ENCODE data around the gene ADK. TPM values are rescaled to one million over a fixed set of nuclear protein-coding genes. Genes with fewer than 3 reads are reported as not detected.
"Not testable (repeated sequence)": the region's sequence is repeated elsewhere in the genome, so short reads cannot be mapped to it uniquely, and the experiment has no call there.

Gene ADK
- total and polyA plus RNA-seq, 8 donors, result 44.8 to 68.6 (median 57.5) TPM

DNA sequence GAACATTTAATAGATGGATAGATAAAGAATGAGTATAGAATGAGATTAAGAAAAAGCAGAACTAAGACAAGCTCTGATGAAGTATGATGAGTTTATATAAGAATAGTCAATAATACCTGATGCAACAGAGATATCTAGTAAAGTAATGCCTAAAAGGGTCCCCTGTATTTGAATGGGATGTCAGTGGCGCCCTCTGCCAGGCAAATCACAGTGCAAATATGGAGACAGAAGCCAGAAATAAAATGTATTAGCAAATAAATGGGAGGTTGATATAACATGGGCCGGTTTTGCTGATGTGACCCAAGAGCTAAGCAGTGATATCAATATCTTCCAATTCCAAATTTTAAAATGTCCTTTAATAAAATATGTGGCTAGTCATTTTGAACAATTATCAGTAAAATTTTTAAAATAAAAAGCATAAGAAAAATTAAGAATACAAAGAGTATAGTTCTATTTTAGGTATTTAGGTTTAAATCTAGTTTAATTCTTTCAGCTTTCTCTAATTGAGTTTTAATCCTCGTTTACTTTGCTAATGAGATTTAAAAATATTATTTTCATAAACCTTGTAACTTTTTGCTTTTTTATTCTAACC lies 62.6 kb downstream of the ADK start:
- TF ChIP-seq, protein P1, sequence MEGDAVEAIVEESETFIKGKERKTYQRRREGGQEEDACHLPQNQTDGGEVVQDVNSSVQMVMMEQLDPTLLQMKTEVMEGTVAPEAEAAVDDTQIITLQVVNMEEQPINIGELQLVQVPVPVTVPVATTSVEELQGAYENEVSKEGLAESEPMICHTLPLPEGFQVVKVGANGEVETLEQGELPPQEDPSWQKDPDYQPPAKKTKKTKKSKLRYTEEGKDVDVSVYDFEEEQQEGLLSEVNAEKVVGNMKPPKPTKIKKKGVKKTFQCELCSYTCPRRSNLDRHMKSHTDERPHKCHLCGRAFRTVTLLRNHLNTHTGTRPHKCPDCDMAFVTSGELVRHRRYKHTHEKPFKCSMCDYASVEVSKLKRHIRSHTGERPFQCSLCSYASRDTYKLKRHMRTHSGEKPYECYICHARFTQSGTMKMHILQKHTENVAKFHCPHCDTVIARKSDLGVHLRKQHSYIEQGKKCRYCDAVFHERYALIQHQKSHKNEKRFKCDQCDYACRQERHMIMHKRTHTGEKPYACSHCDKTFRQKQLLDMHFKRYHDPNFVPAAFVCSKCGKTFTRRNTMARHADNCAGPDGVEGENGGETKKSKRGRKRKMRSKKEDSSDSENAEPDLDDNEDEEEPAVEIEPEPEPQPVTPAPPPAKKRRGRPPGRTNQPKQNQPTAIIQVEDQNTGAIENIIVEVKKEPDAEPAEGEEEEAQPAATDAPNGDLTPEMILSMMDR (IDR thresholded peaks at IDR 0.05), result peak in 1 of 2 donors; percentile 30
- peak; percentile 69 for ATAC-seq
- Histone ChIP-seq H3K4me1 (no peaks in the 10 kb centered on the region), H3K27me3 (no peaks in the 10 kb centered on the region), H3K4me3 (no peak overlapping the region), H3K36me3 (peaks cover 0 to 7% of the 10 kb centered on the region in 2 donors), H3K27ac (no peak overlapping the region), H3K9me3 (peaks cover 0 to 2% of the 10 kb centered on the region in 2 donors)
- intact Hi-C loops (cut with DNase I), result no loop called here
- DNase-seq, result peak in 1 of 4 donors; percentile 44

DNA sequence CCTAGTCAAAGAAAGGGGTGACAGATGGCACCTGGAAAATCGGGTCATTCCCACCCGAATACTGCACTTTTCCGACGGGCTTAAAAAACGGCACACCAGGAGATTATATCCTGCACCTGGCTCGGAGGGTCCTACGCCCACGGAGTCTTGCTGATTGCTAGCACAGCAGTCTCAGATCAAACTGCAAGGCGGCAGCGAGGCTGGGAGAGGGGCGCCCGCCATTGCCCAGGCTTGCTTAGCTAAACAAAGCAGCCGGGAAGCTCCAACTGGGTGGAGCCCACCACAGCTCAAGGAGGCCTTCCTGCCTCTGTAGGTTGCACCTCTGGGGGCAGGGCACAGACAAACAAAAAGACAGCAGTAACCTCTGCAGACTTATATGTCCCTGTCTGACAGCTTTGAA lies 66.1 kb downstream of the ADK start:
- ATAC-seq; H3K36me3 ChIP-seq; intact Hi-C loops (cut with DNase I); DNase-seq; H3K27ac ChIP-seq; H3K27me3 ChIP-seq; H3K4me1 ChIP-seq; H3K9me3 ChIP-seq; H3K4me3 ChIP-seq: not testable (repeated sequence)

DNA sequence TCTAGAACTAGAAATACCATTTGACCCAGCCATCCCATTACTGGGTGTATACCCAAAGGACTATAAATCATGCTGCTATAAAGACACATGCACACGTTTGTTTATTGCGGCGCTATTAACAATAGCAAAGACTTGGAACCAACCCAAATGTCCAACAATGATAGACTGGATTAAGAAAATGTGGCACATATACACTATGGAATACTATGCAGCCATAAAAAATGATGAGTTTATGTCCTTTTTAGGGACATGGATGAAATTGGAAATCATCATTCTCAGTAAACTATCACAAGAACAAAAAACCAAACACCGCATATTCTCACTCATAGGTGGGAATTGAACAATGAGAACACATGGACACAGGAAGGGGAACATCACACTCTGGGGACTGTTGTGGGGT lies 71.4 kb downstream of the ADK start:
- H3K27ac ChIP-seq; H3K36me3 ChIP-seq; H3K27me3 ChIP-seq; DNase-seq; ATAC-seq; H3K4me3 ChIP-seq; intact Hi-C loops (cut with DNase I); H3K4me1 ChIP-seq; H3K9me3 ChIP-seq: not testable (repeated sequence)

DNA sequence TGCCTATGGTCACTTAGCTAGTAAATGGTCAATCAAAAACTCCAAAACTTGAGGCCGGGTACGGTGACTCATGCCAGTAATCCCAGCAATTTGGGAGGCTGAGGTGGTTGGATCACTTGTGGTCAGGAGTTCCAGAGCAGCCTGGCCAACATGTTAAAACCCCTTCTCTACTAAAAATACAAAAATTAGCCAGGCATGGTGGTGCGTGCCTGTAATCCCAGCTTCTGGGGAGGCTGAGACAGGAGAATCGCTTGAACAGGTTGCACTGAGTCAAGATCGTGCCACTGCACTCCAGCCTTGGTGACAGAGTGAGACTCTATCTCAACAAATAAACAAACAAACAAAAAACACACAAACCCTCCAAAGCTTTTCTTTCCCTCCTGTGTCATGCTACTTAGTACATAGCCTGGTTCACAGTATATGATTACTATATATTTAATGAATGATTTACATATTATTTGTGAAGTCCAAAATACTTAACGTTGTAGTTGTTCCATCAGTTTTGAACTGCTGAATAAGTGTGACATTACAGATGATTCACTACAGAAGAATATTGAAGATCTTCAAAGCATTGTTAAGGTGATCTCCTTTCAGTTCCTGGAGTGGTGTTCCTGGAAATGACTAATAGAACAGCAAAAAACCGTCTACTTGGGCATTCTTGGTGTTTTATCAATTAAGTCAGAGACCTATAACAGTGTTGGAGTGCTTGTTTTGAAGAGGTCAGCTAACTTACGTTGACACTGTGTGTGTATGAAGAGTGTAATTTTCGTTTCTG lies 72.9 kb downstream of the ADK start:
- H3K27me3 ChIP-seq, result no peaks in the 10 kb centered on the region
- no peak for DNase-seq
- no peak overlapping the region for H3K4me3 ChIP-seq
- H3K4me1 ChIP-seq, result peaks cover 0 to 14% of the 10 kb centered on the region in 2 donors
- ATAC-seq, result peak; percentile 44
- intact Hi-C loops (cut with DNase I), result no loop called here
- TF ChIP-seq, protein P1 (IDR thresholded peaks at IDR 0.05), result no peak
- no peaks in the 10 kb centered on the region for H3K36me3 ChIP-seq
- H3K27ac ChIP-seq, result no peak overlapping the region
- no peaks in the 10 kb centered on the region for H3K9me3 ChIP-seq

DNA sequence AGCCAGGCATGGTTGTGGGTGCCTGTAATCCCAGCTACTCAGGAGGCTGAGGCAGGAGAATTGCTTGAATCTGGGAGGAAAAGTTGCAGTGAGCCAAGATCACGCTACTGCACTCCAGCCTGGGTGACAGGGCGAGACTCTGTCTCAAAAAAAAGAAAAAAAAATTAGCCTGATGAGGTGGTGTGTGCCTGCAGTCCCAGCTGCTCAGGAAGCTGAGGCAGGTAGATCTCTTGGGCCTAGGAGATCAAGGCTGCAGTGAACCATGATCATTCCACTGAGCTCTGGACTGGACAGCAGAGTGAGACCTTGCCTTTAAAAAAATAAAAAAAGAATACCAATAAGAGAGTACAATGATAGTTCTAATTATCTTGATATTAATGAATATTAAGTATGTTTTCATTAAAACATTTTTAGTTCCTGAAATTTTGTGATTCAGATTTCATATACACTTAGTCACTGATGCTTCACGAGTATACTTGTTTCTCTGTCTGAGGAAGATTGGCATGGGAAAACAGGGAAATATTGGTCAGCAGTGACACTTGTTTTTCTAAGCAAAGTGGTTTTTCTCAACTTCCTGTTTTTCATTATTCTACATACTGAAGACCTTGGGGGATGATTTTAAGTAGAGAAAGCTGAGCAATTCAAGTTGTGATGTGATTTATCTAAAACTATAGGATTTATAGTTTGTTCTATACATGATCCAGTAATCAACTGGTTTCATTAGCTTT lies 76.8 kb downstream of the ADK start:
- Histone ChIP-seq H3K4me3 (no peak overlapping the region), H3K27ac (peak overlapping the region in 1 of 2 donors; percentile 53), H3K36me3 (no peaks in the 10 kb centered on the region), H3K4me1 (peaks cover 0 to 15% of the 10 kb centered on the region in 2 donors), H3K27me3 (no peaks in the 10 kb centered on the region), H3K9me3 (no peaks in the 10 kb centered on the region)
- intact Hi-C loops (cut with DNase I), result no loop called here
- DNase-seq (no peak), ATAC-seq (peak; percentile 55)
- TF ChIP-seq, protein P1 (IDR thresholded peaks at IDR 0.05), result no peak

DNA sequence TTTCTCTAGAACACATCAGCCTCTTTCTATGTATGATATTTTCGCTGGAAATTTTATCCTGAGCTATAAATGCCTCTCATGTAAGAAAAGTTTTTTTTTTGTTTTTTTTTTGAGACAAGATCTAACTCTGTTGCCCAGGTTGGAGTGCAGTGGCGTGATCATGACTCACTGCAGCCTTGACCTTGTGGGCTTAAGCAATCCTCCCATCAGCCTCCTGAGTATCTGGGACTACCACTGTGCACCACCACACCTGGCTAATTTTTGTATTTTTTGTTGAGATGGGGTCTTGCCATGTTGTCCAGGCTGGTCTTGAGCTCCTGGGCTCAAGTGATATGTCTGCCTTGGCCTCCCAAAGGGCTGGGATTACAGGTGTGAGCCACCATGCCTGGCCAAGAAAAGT lies 80.4 kb downstream of the ADK start:
- TF ChIP-seq, protein P1 (IDR thresholded peaks at IDR 0.05), result no peak
- DNase-seq (no peak), ATAC-seq (peak; percentile 52)
- no peaks in the 10 kb centered on the region for H3K27me3 ChIP-seq
- H3K4me3 ChIP-seq, result no peak overlapping the region
- peaks cover 0 to 15% of the 10 kb centered on the region in 2 donors for H3K4me1 ChIP-seq
- intact Hi-C loops (cut with DNase I), result no loop called here
- H3K9me3 ChIP-seq, result no peaks in the 10 kb centered on the region
- no peak overlapping the region for H3K27ac ChIP-seq
- H3K36me3 ChIP-seq, result no peaks in the 10 kb centered on the region
